H1 (cell line): ENCODE data around the gene TAP2.

Experiments used
- CBX8 ChIP-seq: fragments of 300-800, 300-1000 bp; sonication (generic); IDR thresholded peaks from 2 replicates; pipeline ENCODE4 v1.7.1; 2016; ENCODE audit warnings: low read depth, low read length, borderline replicate concordance
- CREB1 ChIP-seq: IDR thresholded peaks from 2 replicates; pipeline ENCODE4 v1.6.1; 2012; ENCODE audit warnings: inconsistent platforms
- CTCF ChIP-seq, 3 experiments: IDR thresholded peaks; 1 replicate in 2 of 3; 2 replicates in 1 of 3; pipeline versions ENCODE4 v1.5.1 to v1.6.1; 2011; ENCODE audit warnings: low read length in 3 of 3, mild to moderate bottlenecking in 3 of 3, inconsistent platforms in 2 of 3, low read depth in 1 of 3, moderate library complexity in 1 of 3; ENCODE audit not compliant: insufficient read depth in 1 of 3; ENCODE audit errors: control extremely low read depth in 1 of 3
- EZH2 ChIP-seq: fragments of 200-600 bp; sonication (generic); IDR thresholded peaks from 2 replicates; pipeline ENCODE4 v1.7.1; 2012; ENCODE audit warnings: low read depth, mild to moderate bottlenecking, moderate library complexity, low read length, inconsistent platforms; ENCODE audit not compliant: severe bottlenecking
- GABPA ChIP-seq: IDR thresholded peaks from 2 replicates; pipeline ENCODE4 v1.6.1; 2011; ENCODE audit warnings: mild to moderate bottlenecking, low read length, moderate library complexity, borderline replicate concordance; ENCODE audit not compliant: insufficient read depth
- POLR2AphosphoS5 ChIP-seq: IDR thresholded peaks from 2 replicates; pipeline ENCODE4 v1.6.1; 2011; ENCODE audit warnings: low read depth, low read length
- RAD21 ChIP-seq, 2 experiments: IDR thresholded peaks in 1 of 2; conservative IDR thresholded peaks in 1 of 2; 2 replicates each; pipeline ENCODE4 v1.6.1; 2011; ENCODE audit warnings: low read depth in 2 of 2, low read length in 2 of 2, improper control_type of control experiment in 1 of 2, inconsistent platforms in 1 of 2, mild to moderate bottlenecking in 1 of 2, moderate library complexity in 1 of 2
- SIX5 ChIP-seq: IDR thresholded peaks from 2 replicates; pipeline ENCODE4 v1.6.1; 2011; ENCODE audit warnings: mild to moderate bottlenecking, low read depth, low read length
- TF ChIP-seq, protein P1 (sequence below): fragments of 300-600 bp; sonication (generic); IDR thresholded peaks from 2 replicates; pipeline ENCODE4 v1.7.1; 2012; ENCODE audit warnings: low read length, moderate library complexity, mild to moderate bottlenecking, inconsistent platforms; ENCODE audit not compliant: insufficient replicate concordance

GRCh38 chr6:32839356-32839755 is 817 bp upstream of the TAP2 start:
- no peak for TF ChIP-seq CTCF (IDR thresholded peaks at IDR 0.05; ENCODE audit: control extremely low read depth in 1 of 3, insufficient read depth in 1 of 3, low read depth in 1 of 3, low read length in 3 of 3)
- no peak for TF ChIP-seq GABPA
- TF ChIP-seq POLR2AphosphoS5: no peak
- no peak for TF ChIP-seq SIX5
- no peak for TF ChIP-seq CREB1
- TF ChIP-seq CBX8: no peak
- TF ChIP-seq RAD21 (IDR thresholded peaks at IDR 0.05 in 1 of 2, conservative IDR thresholded peaks at IDR 0.05 in 1 of 2; ENCODE audit: low read depth in 2 of 2, low read length in 2 of 2): no peak
- TF ChIP-seq, protein P1, sequence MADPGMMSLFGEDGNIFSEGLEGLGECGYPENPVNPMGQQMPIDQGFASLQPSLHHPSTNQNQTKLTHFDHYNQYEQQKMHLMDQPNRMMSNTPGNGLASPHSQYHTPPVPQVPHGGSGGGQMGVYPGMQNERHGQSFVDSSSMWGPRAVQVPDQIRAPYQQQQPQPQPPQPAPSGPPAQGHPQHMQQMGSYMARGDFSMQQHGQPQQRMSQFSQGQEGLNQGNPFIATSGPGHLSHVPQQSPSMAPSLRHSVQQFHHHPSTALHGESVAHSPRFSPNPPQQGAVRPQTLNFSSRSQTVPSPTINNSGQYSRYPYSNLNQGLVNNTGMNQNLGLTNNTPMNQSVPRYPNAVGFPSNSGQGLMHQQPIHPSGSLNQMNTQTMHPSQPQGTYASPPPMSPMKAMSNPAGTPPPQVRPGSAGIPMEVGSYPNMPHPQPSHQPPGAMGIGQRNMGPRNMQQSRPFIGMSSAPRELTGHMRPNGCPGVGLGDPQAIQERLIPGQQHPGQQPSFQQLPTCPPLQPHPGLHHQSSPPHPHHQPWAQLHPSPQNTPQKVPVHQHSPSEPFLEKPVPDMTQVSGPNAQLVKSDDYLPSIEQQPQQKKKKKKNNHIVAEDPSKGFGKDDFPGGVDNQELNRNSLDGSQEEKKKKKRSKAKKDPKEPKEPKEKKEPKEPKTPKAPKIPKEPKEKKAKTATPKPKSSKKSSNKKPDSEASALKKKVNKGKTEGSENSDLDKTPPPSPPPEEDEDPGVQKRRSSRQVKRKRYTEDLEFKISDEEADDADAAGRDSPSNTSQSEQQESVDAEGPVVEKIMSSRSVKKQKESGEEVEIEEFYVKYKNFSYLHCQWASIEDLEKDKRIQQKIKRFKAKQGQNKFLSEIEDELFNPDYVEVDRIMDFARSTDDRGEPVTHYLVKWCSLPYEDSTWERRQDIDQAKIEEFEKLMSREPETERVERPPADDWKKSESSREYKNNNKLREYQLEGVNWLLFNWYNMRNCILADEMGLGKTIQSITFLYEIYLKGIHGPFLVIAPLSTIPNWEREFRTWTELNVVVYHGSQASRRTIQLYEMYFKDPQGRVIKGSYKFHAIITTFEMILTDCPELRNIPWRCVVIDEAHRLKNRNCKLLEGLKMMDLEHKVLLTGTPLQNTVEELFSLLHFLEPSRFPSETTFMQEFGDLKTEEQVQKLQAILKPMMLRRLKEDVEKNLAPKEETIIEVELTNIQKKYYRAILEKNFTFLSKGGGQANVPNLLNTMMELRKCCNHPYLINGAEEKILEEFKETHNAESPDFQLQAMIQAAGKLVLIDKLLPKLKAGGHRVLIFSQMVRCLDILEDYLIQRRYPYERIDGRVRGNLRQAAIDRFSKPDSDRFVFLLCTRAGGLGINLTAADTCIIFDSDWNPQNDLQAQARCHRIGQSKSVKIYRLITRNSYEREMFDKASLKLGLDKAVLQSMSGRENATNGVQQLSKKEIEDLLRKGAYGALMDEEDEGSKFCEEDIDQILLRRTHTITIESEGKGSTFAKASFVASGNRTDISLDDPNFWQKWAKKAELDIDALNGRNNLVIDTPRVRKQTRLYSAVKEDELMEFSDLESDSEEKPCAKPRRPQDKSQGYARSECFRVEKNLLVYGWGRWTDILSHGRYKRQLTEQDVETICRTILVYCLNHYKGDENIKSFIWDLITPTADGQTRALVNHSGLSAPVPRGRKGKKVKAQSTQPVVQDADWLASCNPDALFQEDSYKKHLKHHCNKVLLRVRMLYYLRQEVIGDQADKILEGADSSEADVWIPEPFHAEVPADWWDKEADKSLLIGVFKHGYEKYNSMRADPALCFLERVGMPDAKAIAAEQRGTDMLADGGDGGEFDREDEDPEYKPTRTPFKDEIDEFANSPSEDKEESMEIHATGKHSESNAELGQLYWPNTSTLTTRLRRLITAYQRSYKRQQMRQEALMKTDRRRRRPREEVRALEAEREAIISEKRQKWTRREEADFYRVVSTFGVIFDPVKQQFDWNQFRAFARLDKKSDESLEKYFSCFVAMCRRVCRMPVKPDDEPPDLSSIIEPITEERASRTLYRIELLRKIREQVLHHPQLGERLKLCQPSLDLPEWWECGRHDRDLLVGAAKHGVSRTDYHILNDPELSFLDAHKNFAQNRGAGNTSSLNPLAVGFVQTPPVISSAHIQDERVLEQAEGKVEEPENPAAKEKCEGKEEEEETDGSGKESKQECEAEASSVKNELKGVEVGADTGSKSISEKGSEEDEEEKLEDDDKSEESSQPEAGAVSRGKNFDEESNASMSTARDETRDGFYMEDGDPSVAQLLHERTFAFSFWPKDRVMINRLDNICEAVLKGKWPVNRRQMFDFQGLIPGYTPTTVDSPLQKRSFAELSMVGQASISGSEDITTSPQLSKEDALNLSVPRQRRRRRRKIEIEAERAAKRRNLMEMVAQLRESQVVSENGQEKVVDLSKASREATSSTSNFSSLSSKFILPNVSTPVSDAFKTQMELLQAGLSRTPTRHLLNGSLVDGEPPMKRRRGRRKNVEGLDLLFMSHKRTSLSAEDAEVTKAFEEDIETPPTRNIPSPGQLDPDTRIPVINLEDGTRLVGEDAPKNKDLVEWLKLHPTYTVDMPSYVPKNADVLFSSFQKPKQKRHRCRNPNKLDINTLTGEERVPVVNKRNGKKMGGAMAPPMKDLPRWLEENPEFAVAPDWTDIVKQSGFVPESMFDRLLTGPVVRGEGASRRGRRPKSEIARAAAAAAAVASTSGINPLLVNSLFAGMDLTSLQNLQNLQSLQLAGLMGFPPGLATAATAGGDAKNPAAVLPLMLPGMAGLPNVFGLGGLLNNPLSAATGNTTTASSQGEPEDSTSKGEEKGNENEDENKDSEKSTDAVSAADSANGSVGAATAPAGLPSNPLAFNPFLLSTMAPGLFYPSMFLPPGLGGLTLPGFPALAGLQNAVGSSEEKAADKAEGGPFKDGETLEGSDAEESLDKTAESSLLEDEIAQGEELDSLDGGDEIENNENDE: no peak
- no peak for TF ChIP-seq EZH2
